K562 (cell line): ENCODE data around the gene PIK3C2B. TPM values are rescaled to one million over a fixed set of nuclear protein-coding genes. Genes with fewer than 3 reads are reported as not detected.

Source experiments
- ASH1L ChIP-seq: fragments of 450-650 bp; IDR thresholded peaks from 2 replicates; pipeline ENCODE4 v1.6.1; 2018; ENCODE audit warnings: borderline replicate concordance, mild to moderate bottlenecking, low read depth; ENCODE audit not compliant: partially characterized antibody
- BMI1 ChIP-seq: fragments of 150-350 bp; IDR thresholded peaks from 2 replicates; pipeline ENCODE4 v1.6.1; 2014; ENCODE audit warnings: low read length
- C11orf30 ChIP-seq: fragments of 450-650 bp; IDR thresholded peaks from 2 replicates; pipeline ENCODE4 v1.6.1; 2016; ENCODE audit warnings: low read depth, mild to moderate bottlenecking
- CREBBP ChIP-seq: IDR thresholded peaks from one replicate; pipeline ENCODE4 v1.6.1; 2012; ENCODE audit warnings: low read depth, mild to moderate bottlenecking, control low read depth, inconsistent platforms, low read length
- CXXC5 ChIP-seq: fragments of 250-450 bp; sonication (Bioruptor Pico); IDR thresholded peaks from 2 replicates; pipeline ENCODE4 v1.8.0; 2022; ENCODE audit warnings: inconsistent platforms, mild to moderate bottlenecking, moderate library complexity
- FUS ChIP-seq: fragments of 200-400 bp; formaldehyde crosslinking; optimal IDR thresholded peaks from 2 replicates; pipeline ENCODE3; 2017; ENCODE audit warnings: low read depth, low read length
- HDGF ChIP-seq: fragments of 450-650 bp; IDR thresholded peaks from 2 replicates; pipeline ENCODE4 v1.6.1; 2016
- HNRNPH1 ChIP-seq: fragments of 200-400 bp; formaldehyde crosslinking; optimal IDR thresholded peaks from 2 replicates; pipeline ENCODE3; 2017; ENCODE audit warnings: low read depth, mild to moderate bottlenecking, low read length, moderate library complexity
- MYC ChIP-seq, 2 experiments: fragments of 250-450 bp in 1 of 2; sonication (Bioruptor Pico) in 1 of 2; IDR thresholded peaks; 2 replicates each; pipeline versions ENCODE4 v1.5.1 to v1.6.1; 2012 to 2021; ENCODE audit warnings: low read depth in 2 of 2, borderline replicate concordance in 1 of 2, improper control_type of control experiment in 1 of 2, low read length in 1 of 2, mild to moderate bottlenecking in 1 of 2, moderate library complexity in 1 of 2
- PTRF ChIP-seq: fragments of 450-650 bp; IDR thresholded peaks from 2 replicates; pipeline ENCODE4 v1.6.1; 2016; ENCODE audit warnings: mild to moderate bottlenecking, missing genetic modification characterization, missing compliant biosample characterization
- RBM15 ChIP-seq: fragments of 200-400 bp; formaldehyde crosslinking; IDR thresholded peaks from 2 replicates; pipeline ENCODE4 v1.6.1; 2018; ENCODE audit warnings: mild to moderate bottlenecking, low read length, moderate library complexity; ENCODE audit not compliant: insufficient read depth
- RBM22 ChIP-seq: fragments of 200-400 bp; formaldehyde crosslinking; IDR thresholded peaks from 2 replicates; pipeline ENCODE4 v1.6.1; 2018; ENCODE audit warnings: low read length, low read depth; ENCODE audit not compliant: poor library complexity, severe bottlenecking
- TAF9B ChIP-seq: fragments of 450-650 bp; IDR thresholded peaks from 2 replicates; pipeline ENCODE4 v1.6.1; 2018; ENCODE audit warnings: mild to moderate bottlenecking; ENCODE audit not compliant: partially characterized antibody
- THAP7 ChIP-seq: fragments of 250-450 bp; sonication (Bioruptor Pico); IDR thresholded peaks from 2 replicates; pipeline ENCODE4 v1.5.0; 2021
- VEZF1 ChIP-seq: fragments of 200-800 bp; sonication (Bioruptor generic); IDR thresholded peaks from 2 replicates; pipeline ENCODE4 v1.6.1; 2017; ENCODE audit warnings: missing genetic modification characterization, missing compliant biosample characterization
- XRCC5 ChIP-seq: fragments of 200-400 bp; formaldehyde crosslinking; IDR thresholded peaks from 2 replicates; pipeline ENCODE4 v1.6.1; 2017; ENCODE audit warnings: low read depth, mild to moderate bottlenecking, low read length
- YY1 ChIP-seq, 3 experiments: IDR thresholded peaks; 2 replicates each; pipeline ENCODE4 v1.6.1; 2011; ENCODE audit warnings: low read length in 2 of 3, mild to moderate bottlenecking in 2 of 3, moderate library complexity in 2 of 3, borderline replicate concordance in 1 of 3, control low read depth in 1 of 3, low read depth in 1 of 3; ENCODE audit not compliant: insufficient read depth in 3 of 3, insufficient replicate concordance in 2 of 3, control insufficient read depth in 1 of 3, insufficient read length in 1 of 3; ENCODE audit errors: extremely low read depth in 1 of 3
- ZFP1 ChIP-seq: fragments of 450-650 bp; formaldehyde crosslinking; IDR thresholded peaks from 2 replicates; pipeline ENCODE4 v1.4.0; 2020; ENCODE audit warnings: mild to moderate bottlenecking, mixed read lengths
- ZKSCAN3 ChIP-seq: fragments of 250-450 bp; sonication (Bioruptor Pico); IDR thresholded peaks from 2 replicates; pipeline ENCODE4 v1.4.0; 2020
- ZNF140 ChIP-seq: fragments of 250-450 bp; sonication (Bioruptor Pico); IDR thresholded peaks from 2 replicates; pipeline ENCODE4 v1.8.0; 2021; ENCODE audit warnings: moderate library complexity, mild to moderate bottlenecking, inconsistent platforms
- ZNF263 ChIP-seq: sonication (generic); formaldehyde crosslinking; IDR thresholded peaks from 2 replicates; pipeline ENCODE4 v1.8.0; 2022; ENCODE audit warnings: mild to moderate bottlenecking, missing genetic modification reagents, borderline replicate concordance
- ZNF277 ChIP-seq: fragments of 250-450 bp; sonication (Bioruptor Pico); IDR thresholded peaks from 2 replicates; pipeline ENCODE4 v1.8.0; 2022; ENCODE audit warnings: inconsistent platforms, mild to moderate bottlenecking, moderate library complexity, borderline replicate concordance
- ZNF584 ChIP-seq: fragments of 200-800 bp; sonication (Bioruptor generic); IDR thresholded peaks from 2 replicates; pipeline ENCODE4 v1.6.1; 2016; ENCODE audit warnings: low read depth, mild to moderate bottlenecking, missing genetic modification characterization, missing compliant biosample characterization
- ZNF778 ChIP-seq: fragments of 450-650 bp; formaldehyde crosslinking; IDR thresholded peaks from 2 replicates; pipeline ENCODE4 v1.4.0; 2020; ENCODE audit warnings: mild to moderate bottlenecking, moderate library complexity
- ZSCAN32 ChIP-seq: fragments of 450-650 bp; formaldehyde crosslinking; IDR thresholded peaks from 2 replicates; pipeline ENCODE4 v1.4.0; 2020; ENCODE audit warnings: mild to moderate bottlenecking, moderate library complexity
- ZZZ3 ChIP-seq: fragments of 450-650 bp; IDR thresholded peaks from 2 replicates; pipeline ENCODE4 v1.6.1; 2016; ENCODE audit warnings: antibody characterized with exemption, mild to moderate bottlenecking, moderate library complexity
- polyA plus RNA-seq, 8 experiments: library from polyadenylated mRNA; depleted of rRNA in 4 of 8; stranded (reverse) in 5 of 8; unstranded in 3 of 8; fragments of >200 nt; fragmentation: Nextera tagmentation in 2 of 8; fragmentation: Illumina TruSeq in 1 of 8; extraction: Ambion mirVana in 2 of 8; extraction: Trizol in 1 of 8; gene quantifications; 2 replicates each; pipeline versions ENCODE4 v1.2.1 to v1.2.3, GENCODE V29; 2011 to 2014; ENCODE audit warnings: inconsistent platforms in 1 of 8, missing spikeins in 1 of 8
- total RNA-seq, 7 experiments: library from RNA; depleted of rRNA in 6 of 7; stranded (reverse); fragments of >200 nt in 6 of 7; fragmentation: Illumina TruSeq in 2 of 7; extraction: Trizol in 2 of 7; gene quantifications; 2 replicates each; pipeline versions ENCODE4 v1.2.1 to v1.2.3, GENCODE V29; 2011 to 2021; ENCODE audit warnings: low replicate concordance in 1 of 7

Gene PIK3C2B
- total and polyA plus RNA-seq, 9 of the 15 experiments (the other 6 are each of a cell fraction or from before 2014, with no cell fraction given): 0.10 to 2.9 (median 0.72) TPM

GRCh38 chr1:204507317-204508105 is 12.9 kb upstream of the PIK3C2B start (continued):
- TF ChIP-seq PTRF (tag): no peak
- TF ChIP-seq CXXC5 (CRISPR knock-in tag): no peak
- TF ChIP-seq ASH1L: no peak
- no peak for TF ChIP-seq FUS
- TF ChIP-seq ZSCAN32: no peak
- TF ChIP-seq ZNF140 (CRISPR knock-in tag): no peak
- peak; percentile 25 for TF ChIP-seq TAF9B
- no peak for TF ChIP-seq ZNF778 (CRISPR knock-in tag)
- no peak for TF ChIP-seq XRCC5
- no peak for TF ChIP-seq ZFP1
- TF ChIP-seq VEZF1 (CRISPR knock-in tag): no peak
- no peak for TF ChIP-seq RBM15
- no peak for TF ChIP-seq MYC (IDR thresholded peaks at IDR 0.05; ENCODE audit: low read depth, low read length)
- TF ChIP-seq MYC (CRISPR knock-in tag; IDR thresholded peaks at IDR 0.05; ENCODE audit: borderline replicate concordance, low read depth): no peak
- TF ChIP-seq C11orf30: no peak
- TF ChIP-seq HNRNPH1: no peak
- TF ChIP-seq ZNF277 (CRISPR knock-in tag): no peak
- TF ChIP-seq HDGF: no peak; the same call in 1 of the 2 replicates
- no peak for TF ChIP-seq RBM22
- TF ChIP-seq ZNF263 (CRISPR knock-in tag): no peak
- no peak for TF ChIP-seq ZZZ3
- TF ChIP-seq YY1 (IDR thresholded peaks at IDR 0.05; ENCODE audit: borderline replicate concordance in 1 of 3, control insufficient read depth in 1 of 3, extremely low read depth in 1 of 3, insufficient read depth in 3 of 3, insufficient read length in 1 of 3, insufficient replicate concordance in 2 of 3, low read depth in 1 of 3, low read length in 2 of 3): no peak
- no peak for TF ChIP-seq BMI1
- TF ChIP-seq ZKSCAN3 (CRISPR knock-in tag): no peak
- peak; percentile 52; the same call in 1 of the 2 replicates for TF ChIP-seq ZNF584 (CRISPR knock-in tag)
- TF ChIP-seq CREBBP: no peak
- no peak for TF ChIP-seq THAP7
